IPS DF 6.9 (cell line): ENCODE measurements around the gene SPRYD7.

Source experiments
- DNase-seq: peaks from one replicate; pipeline ENCODE4 v3.0.0-alpha.2; 2013; ENCODE audit warnings: low read depth, low spot score
- H3K27ac ChIP-seq: one replicate; pipeline ENCODE4 v1.5.1; 2013; ENCODE audit warnings: low read length, control low read depth
- H3K27me3 ChIP-seq: 2 replicates; pipeline ENCODE4 v1.6.1; 2013; ENCODE audit warnings: mild to moderate bottlenecking, low read length; ENCODE audit not compliant: control insufficient read depth, insufficient read depth
- H3K36me3 ChIP-seq: 2 replicates; pipeline ENCODE4 v1.6.1; 2013; ENCODE audit warnings: low read length; ENCODE audit not compliant: control insufficient read depth, insufficient read depth
- H3K4me1 ChIP-seq: 2 replicates; pipeline ENCODE4 v1.6.1; 2013; ENCODE audit warnings: low read length; ENCODE audit not compliant: control insufficient read depth, insufficient read depth
- H3K4me3 ChIP-seq: 2 replicates; pipeline ENCODE4 v1.5.1; 2013; ENCODE audit warnings: mild to moderate bottlenecking, low read length
- H3K9me3 ChIP-seq: 2 replicates; pipeline ENCODE4 v1.6.1; 2013; ENCODE audit warnings: low read length, inconsistent platforms; ENCODE audit not compliant: control insufficient read depth, insufficient read depth
- WGBS: extraction: QIAGEN DNeasy Blood & Tissue Kit; methylation state at CpG from one replicate; pipeline ENCODE4 v1.1.7; 2013; ENCODE audit warnings: mixed read lengths, missing lambda C conversion rate; ENCODE audit not compliant: insufficient read length, insufficient coverage; 5-methylcytosine and 5-hydroxymethylcytosine counted together

SPRYD7 gene

DNA sequence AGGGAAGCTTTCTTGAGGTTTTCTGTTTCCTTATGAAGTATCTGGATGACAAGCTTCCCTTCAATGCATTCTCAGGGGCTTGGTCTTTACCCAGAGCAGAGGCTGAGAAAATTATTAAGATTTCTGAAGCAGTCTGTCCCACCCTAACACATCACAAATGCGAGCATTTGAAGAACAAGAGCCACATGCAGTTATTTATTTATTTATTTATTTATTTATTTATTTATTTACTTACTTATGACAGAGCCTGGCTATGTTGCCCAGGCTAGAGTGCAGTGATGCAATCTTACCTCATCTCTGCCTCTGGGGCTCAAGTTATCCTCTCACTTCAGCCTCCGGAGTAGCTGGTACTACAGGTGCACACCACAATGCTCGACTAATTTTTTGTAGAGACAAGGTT is 38.4 kb downstream of the SPRYD7 start:
- WGBS = no CpG with 5 or more reads among the region's 3 CpGs
- Histone ChIP-seq H3K27ac (no peak overlapping the region), H3K9me3 (no peaks in the 10 kb centered on the region), H3K4me3 (no peak overlapping the region), H3K4me1 (no peaks in the 10 kb centered on the region), H3K27me3 (no peaks in the 10 kb centered on the region), H3K36me3 (no peaks in the 10 kb centered on the region)
- no peak for DNase-seq

DNA sequence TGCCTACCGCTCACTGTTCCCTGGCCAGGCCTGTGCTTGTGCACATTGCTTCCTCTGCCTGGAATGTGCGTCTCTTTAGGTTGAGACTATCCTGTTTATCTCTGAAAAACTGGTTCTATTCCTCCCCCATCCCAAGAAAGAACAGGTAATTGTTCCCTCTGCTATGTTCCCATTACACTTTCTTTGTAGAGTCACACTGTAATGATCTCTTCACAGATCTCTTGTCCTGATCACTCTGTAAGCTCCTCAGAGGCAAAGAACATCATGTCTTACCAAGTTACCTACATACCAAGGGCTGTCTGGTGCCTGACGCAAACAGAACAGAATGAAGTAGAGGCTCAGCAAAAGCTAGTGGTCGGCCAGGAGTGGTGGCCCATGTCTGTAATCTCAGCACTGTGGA is 40.3 kb downstream of the SPRYD7 start:
- Histone ChIP-seq H3K4me1 (no peaks in the 10 kb centered on the region), H3K9me3 (no peaks in the 10 kb centered on the region), H3K4me3 (no peak overlapping the region), H3K36me3 (no peaks in the 10 kb centered on the region), H3K27ac (no peak overlapping the region), H3K27me3 (no peaks in the 10 kb centered on the region)
- WGBS = no CpG with 5 or more reads among the region's 4 CpGs
- DNase-seq = no peak

DNA sequence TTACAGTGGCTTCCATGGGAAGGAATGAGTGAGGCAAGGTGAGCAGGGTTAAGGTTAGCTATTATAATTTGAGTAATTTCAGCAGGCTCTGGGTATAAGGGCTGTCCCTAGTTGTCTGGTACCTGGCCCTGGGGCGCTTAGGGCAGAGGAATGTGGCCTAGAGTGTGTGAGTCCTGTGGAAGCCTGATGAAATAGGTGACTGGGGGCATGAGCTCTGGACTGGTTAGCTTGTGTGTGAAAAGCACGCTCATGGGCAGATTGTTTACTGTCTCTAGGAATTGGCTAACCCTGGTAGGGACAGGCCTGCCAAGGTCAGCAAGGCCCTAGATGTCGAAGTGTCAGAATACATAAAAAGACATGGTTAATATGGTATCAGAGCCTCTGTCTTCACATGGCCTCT is 42.5 kb downstream of the SPRYD7 start:
- WGBS = no CpG with 5 or more reads among the region's 3 CpGs
- no peaks in the 10 kb centered on the region for H3K27me3 ChIP-seq
- H3K4me3 ChIP-seq = no peak overlapping the region
- H3K36me3 ChIP-seq = no peaks in the 10 kb centered on the region
- H3K4me1 ChIP-seq = no peaks in the 10 kb centered on the region
- DNase-seq = no peak
- no peak overlapping the region for H3K27ac ChIP-seq
- H3K9me3 ChIP-seq = no peaks in the 10 kb centered on the region

DNA sequence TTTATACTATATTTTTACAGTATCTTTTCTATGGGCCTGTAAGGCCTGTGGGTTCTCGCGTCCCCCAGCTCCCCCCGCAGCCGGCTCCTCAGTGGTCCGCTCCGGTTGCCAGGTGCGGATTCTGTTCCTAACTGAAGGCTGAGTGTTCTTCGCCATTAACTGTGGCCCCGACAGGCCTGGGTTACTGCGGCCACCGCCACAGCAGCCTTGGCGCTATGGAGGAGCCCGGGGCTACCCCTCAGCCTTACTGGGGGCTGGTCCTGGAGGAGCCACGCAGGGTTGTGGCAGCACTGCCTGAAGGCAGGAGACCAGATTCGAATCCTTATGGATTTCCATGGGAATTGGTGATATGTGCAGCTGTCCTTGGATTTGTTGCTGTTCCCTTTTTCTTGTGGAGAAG is 45.8 kb downstream of the SPRYD7 start:
- DNase-seq = no peak
- no peaks in the 10 kb centered on the region for H3K4me1 ChIP-seq
- H3K4me3 ChIP-seq = no peak overlapping the region
- H3K27ac ChIP-seq = no peak overlapping the region
- no peaks in the 10 kb centered on the region for H3K9me3 ChIP-seq
- no peaks in the 10 kb centered on the region for H3K27me3 ChIP-seq
- no CpG with 5 or more reads among the region's 15 CpGs for WGBS
- no peaks in the 10 kb centered on the region for H3K36me3 ChIP-seq

DNA sequence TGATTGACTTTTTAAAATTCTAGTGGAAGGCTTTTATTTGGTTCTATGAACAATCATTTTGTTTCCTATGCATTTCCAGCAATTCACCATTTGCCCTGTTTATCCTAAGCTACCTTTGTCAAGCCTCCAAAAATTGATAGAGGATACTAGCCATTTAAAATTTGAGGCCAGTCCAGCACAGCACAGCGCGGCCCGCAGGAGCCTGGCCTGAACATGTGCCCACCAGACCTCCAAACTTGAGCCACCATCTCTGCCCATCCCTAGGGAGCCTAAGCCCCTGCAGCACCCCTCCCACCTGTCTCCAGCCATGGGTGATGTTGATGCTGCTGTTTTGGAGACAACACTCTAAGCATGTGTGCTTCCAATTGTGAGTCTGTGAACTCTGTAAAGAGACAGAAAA is 57.5 kb downstream of the SPRYD7 start:
- no CpG with 5 or more reads among the region's 3 CpGs for WGBS
- DNase-seq = no peak
- no peaks in the 10 kb centered on the region for H3K27me3 ChIP-seq

DNA sequence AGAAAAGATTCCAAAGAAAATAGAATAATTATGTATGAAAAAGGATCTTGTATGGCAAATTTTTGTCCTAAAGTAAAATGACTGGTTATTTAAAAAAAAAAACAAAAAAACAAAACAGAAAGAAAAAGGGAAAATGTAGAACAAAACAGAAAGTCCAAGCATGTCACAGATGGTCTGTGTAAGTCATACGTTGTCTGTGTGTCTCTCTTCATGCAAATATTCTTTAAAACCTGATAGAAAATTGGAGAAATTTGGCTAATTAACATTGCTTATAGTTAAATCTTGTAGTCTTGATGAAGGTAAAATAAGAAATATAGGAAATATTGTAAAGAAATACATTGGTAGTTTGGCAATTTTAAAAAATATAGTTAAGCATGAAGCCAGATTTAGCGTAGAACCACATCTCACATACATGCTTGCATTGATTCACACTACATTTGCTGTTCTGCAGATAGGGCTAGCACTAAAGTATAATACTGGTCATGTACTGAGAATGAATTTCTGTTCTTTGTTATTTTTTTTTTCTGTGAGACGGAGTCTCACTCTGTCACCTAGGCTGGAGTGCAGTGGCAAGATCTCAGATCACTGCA is 58.4 kb downstream of the SPRYD7 start:
- Histone ChIP-seq H3K36me3 (no peaks in the 10 kb centered on the region), H3K9me3 (peaks cover 5% of the 10 kb centered on the region), H3K4me3 (no peak overlapping the region), H3K4me1 (no peaks in the 10 kb centered on the region), H3K27me3 (no peaks in the 10 kb centered on the region), H3K27ac (no peak overlapping the region)
- whole genome bisulfite sequencing = no CpG with 5 or more reads among the region's 3 CpGs
- DNase-seq = no peak

More for the DNA sequence above, 57.5 kb downstream of the SPRYD7 start:
- H3K27ac ChIP-seq = no peak overlapping the region
- no peaks in the 10 kb centered on the region for H3K36me3 ChIP-seq
- no peaks in the 10 kb centered on the region for H3K4me1 ChIP-seq
- H3K4me3 ChIP-seq = no peak overlapping the region
- H3K9me3 ChIP-seq = peaks cover 5% of the 10 kb centered on the region

DNA sequence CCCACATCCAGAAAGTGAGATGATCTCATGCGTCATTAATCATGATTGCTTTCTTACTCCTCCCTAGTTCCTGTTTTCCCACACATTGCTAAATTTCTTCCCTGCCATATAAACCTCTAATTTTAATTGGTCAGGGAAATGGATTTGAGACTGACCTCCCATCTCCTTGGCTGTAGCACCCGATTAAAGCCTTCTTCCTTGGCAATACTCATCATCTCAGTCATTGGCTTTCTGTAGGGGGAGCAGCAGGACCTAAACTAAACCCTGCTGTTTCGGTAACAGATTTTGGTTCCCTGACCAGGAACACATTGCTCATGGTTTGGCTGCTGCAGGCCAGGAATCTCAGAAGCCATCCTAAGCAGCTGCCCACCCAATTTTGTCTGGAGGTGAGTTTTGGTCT is 61.7 kb downstream of the SPRYD7 start:
- Histone ChIP-seq H3K27me3 (no peaks in the 10 kb centered on the region), H3K27ac (no peak overlapping the region), H3K4me1 (no peaks in the 10 kb centered on the region), H3K4me3 (no peak overlapping the region), H3K9me3 (peaks cover 3% of the 10 kb centered on the region), H3K36me3 (no peaks in the 10 kb centered on the region)
- no peak for DNase-seq
- WGBS = no CpG with 5 or more reads among the region's 3 CpGs

DNA sequence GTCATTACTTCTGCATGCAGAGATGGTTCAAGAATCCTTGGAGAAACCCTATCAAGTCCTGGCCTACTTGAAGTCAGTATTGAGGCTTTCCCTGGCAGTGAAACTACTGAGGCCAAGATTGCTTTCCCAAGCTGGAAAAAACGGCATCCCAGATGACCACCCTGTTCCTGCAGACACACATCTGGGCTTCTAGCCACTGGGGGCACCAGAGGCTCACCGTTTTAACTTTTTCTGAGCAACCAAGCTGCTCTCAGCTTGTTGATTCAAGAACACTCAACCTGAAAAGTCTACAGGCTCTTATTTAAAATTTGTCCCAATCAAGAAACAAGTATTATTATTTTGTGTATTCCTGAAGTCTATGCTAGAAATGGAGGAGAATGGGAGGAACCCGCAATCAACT is 66.6 kb downstream of the SPRYD7 start:
- peaks cover 1% of the 10 kb centered on the region; the same call in 1 of the 2 replicates for H3K9me3 ChIP-seq
- H3K36me3 ChIP-seq = no peaks in the 10 kb centered on the region
- H3K4me1 ChIP-seq = no peaks in the 10 kb centered on the region
- no peaks in the 10 kb centered on the region for H3K27me3 ChIP-seq
- H3K27ac ChIP-seq = no peak overlapping the region
- no CpG with 5 or more reads among the region's 3 CpGs for WGBS
- DNase-seq = no peak
- H3K4me3 ChIP-seq = no peak overlapping the region

DNA sequence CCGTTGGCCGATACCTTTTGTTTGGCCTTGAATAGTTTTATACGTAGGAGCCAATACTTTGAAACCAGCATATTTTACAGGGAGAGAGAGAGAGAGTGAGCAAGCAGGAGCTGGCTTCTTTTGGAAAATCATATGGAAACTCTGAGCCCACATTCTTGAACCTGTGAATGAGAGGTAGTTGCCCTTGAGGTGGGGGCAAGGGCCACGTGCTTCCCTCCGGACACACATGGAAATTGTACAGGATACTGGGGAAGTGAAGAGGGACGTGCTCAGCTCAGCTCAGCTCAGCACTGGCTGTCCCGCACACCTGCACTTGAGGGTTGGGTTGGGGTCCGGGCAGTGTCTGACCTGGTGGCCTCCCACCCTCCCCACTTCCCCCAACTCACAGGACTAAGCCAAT is 68.3 kb downstream of the SPRYD7 start:
- WGBS = no CpG with 5 or more reads among the region's 8 CpGs
- Histone ChIP-seq H3K9me3 (no peaks in the 10 kb centered on the region; the same call in 1 of the 2 replicates), H3K27me3 (no peaks in the 10 kb centered on the region), H3K4me3 (no peak overlapping the region), H3K27ac (no peak overlapping the region), H3K36me3 (no peaks in the 10 kb centered on the region), H3K4me1 (no peaks in the 10 kb centered on the region)
- DNase-seq = no peak

DNA sequence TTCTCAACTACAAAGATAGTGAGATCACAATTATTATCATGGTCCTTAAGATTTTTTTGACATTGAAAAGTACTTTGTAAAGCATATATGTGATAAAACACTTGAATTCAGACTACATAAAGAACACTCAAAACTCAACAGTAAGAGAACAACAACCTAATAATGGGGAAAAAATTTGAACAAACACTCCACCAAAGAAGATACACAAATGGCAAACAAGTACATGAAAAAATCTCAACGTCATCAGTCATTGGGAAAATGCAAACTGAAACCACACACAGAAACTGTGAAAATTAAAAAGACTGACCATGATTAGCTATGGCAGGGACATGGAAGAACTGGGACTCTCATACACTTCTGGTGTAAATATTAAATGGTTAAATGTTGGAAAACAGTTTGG is 70.9 kb downstream of the SPRYD7 start:
- H3K27me3 ChIP-seq = no peaks in the 10 kb centered on the region
- no peak overlapping the region for H3K27ac ChIP-seq
- H3K36me3 ChIP-seq = no peaks in the 10 kb centered on the region
- no peak overlapping the region for H3K4me3 ChIP-seq
- DNase-seq = no peak
- WGBS = no CpG with 5 or more reads among the region's 1 CpG
- H3K9me3 ChIP-seq = no peaks in the 10 kb centered on the region; the same call in 1 of the 2 replicates
- no peaks in the 10 kb centered on the region for H3K4me1 ChIP-seq

DNA sequence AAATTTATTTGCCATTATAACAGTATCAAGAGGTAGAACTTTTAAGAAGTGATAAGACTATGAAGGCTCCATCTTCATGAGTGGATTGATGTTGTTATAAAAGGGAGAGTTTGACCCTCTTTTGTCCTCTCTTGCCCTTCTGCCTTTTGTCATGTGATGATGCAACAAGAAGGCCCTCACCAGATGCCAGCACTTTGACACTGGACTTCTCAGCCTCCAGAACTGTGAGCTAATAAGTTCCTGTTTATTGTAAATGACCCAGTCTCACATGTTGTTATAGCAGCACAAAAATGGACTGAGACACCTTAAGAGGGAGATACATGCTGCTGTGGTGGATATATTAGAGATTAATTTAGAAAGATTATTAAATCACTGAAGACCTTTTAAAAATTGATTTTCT is 71.6 kb downstream of the SPRYD7 start:
- no peak overlapping the region for H3K27ac ChIP-seq
- no peak overlapping the region for H3K4me3 ChIP-seq
- H3K4me1 ChIP-seq = no peaks in the 10 kb centered on the region
- DNase-seq = no peak
- H3K27me3 ChIP-seq = no peaks in the 10 kb centered on the region
- H3K36me3 ChIP-seq = no peaks in the 10 kb centered on the region
- H3K9me3 ChIP-seq = no peaks in the 10 kb centered on the region; the same call in 1 of the 2 replicates
